Fibroblast of lung (primary cell): ENCODE results near the gene DNM3.

Source experiments
- EZH2 ChIP-seq: IDR thresholded peaks from 2 replicates; pipeline ENCODE4 v1.5.1; 2012; ENCODE audit warnings: low read length, control low read depth, mild to moderate bottlenecking; ENCODE audit errors: missing control alignments
- TF ChIP-seq, protein P1 (sequence below), 2 donors: IDR thresholded peaks in 1 of 2; conservative IDR thresholded peaks in 1 of 2; 1 replicate in 1 of 2; 2 replicates in 1 of 2; pipeline ENCODE4 v1.5.1; 2011 to 2012; ENCODE audit warnings: low read length in 2 of 2, control low read depth in 1 of 2, inconsistent platforms in 1 of 2, low read depth in 1 of 2, mild to moderate bottlenecking in 1 of 2

DNA sequence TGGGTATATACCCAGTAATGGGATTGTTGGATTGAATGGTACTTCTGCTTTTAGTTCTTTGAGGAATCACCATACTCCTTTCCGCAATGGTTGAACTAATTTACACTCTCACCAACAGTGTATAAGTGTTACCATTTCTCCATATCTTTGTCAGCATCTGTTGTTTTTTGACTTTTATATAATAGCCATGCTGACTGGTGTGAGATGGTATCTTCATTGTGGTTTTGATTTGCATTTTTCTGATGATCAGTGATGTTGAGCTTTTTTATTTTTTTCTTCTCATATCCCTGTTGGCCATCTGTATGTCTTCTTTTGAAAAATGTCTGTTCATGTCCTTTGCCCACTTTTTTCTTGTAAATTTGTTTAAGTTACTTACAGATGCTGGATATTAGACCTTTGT is 14.1 kb downstream of the DNM3 start:
- TF ChIP-seq, protein P1, sequence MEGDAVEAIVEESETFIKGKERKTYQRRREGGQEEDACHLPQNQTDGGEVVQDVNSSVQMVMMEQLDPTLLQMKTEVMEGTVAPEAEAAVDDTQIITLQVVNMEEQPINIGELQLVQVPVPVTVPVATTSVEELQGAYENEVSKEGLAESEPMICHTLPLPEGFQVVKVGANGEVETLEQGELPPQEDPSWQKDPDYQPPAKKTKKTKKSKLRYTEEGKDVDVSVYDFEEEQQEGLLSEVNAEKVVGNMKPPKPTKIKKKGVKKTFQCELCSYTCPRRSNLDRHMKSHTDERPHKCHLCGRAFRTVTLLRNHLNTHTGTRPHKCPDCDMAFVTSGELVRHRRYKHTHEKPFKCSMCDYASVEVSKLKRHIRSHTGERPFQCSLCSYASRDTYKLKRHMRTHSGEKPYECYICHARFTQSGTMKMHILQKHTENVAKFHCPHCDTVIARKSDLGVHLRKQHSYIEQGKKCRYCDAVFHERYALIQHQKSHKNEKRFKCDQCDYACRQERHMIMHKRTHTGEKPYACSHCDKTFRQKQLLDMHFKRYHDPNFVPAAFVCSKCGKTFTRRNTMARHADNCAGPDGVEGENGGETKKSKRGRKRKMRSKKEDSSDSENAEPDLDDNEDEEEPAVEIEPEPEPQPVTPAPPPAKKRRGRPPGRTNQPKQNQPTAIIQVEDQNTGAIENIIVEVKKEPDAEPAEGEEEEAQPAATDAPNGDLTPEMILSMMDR (conservative IDR thresholded peaks at IDR 0.05 in 1 of 2, IDR thresholded peaks at IDR 0.05 in 1 of 2; ENCODE audit: low read depth in 1 of 2, low read length in 2 of 2), result no peak
- no peak for TF ChIP-seq EZH2
